HG02981 (cell line): ENCODE data around the gene TGM4.
"Not testable (repeated sequence)": the region's sequence is repeated elsewhere in the genome, so short reads cannot be mapped to it uniquely, and the experiment has no call there.

Experiments
- ATAC-seq: cut with Tn5 transposase; IDR thresholded peaks from one replicate; pipeline ENCODE4 v1.9.1; 2021; ENCODE audit warnings: mild to moderate bottlenecking, moderate library complexity; ENCODE audit not compliant: unreplicated experiment

TGM4 gene

GRCh38 chr3:44913868-44914468 is 39.6 kb downstream of the TGM4 start:
- ATAC-seq = no peak

DNA sequence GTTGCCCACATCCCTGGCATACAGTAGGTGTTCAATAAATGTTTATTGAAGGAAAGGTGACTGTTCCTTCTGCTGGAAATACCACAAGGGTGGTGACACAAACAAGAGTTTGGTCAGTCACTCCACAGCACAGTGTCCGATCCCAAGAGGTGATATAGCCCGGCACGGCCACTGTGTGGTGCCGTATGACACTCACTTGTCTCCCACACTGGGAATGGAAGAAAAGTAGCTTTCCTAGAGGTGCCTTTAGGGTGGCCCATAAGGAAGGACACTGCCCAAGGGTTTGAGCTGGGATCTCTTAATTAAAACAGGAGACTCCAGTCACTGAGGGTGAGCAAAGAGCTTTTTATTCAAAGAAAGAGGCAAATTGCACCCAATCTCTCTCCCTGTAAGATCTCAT is 40.5 kb downstream of the TGM4 start:
- no peak for ATAC-seq

- ATAC-seq = no peak
Observed at GRCh38 chr3:44915702-44916438, 41.5 kb downstream of the TGM4 start.

GRCh38 chr3:44918087-44918486 is 43.7 kb downstream of the TGM4 start:
- no peak for ATAC-seq

DNA sequence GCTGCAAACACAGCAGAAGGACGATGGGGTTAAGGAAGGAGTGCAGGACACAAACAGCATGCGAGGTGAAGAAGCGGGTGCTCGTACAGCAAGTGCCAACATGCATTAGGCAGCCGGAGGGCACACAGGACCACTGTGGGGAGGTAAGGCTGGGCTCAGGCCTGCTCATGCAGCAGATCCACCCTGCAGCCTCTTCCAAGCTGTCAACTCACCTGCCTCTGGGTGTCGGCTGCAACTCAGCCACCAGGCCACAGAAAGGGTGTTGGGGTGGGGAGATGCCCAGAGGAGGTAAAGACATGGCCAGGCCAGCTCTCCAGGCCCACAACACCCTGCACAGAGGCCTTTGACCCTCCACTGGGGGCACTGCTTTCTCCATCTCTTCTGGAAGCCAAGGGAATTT is 44.2 kb downstream of the TGM4 start:
- no peak for ATAC-seq

GRCh38 chr3:44920081-44920480 is 45.7 kb downstream of the TGM4 start:
- ATAC-seq = no peak

- no peak for ATAC-seq
Observed at GRCh38 chr3:44923632-44924456, 49.4 kb downstream of the TGM4 start.

- no peak for ATAC-seq
Observed at GRCh38 chr3:44924457-44925084, 50.2 kb downstream of the TGM4 start.

- ATAC-seq = no peak
Observed at GRCh38 chr3:44926172-44926571, 51.8 kb downstream of the TGM4 start.

- ATAC-seq = no peak
Observed at GRCh38 chr3:44926921-44927320, 52.5 kb downstream of the TGM4 start.

DNA sequence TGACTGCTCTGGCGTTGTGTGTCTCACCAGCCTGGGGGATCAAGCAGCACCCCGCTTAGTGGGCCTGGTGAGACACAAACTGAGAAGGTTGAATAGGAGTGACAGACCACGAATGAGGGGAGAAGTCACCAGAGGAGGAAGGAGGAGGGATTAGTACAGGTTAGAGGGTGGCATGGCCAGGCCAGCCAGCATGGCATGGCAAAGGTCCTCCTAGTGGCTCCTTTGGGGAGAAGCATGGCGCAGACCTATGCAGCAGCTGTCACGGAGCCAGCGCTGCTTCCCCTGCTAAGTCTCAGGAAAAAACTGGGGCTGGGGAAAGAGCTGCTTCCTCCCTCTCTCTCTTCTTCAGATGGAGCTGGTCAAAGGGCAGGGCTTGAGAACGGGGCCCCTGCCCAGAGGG is 53.0 kb downstream of the TGM4 start:
- ATAC-seq = no peak

GRCh38 chr3:44929782-44930181 is 55.4 kb downstream of the TGM4 start:
- ATAC-seq = no peak

DNA sequence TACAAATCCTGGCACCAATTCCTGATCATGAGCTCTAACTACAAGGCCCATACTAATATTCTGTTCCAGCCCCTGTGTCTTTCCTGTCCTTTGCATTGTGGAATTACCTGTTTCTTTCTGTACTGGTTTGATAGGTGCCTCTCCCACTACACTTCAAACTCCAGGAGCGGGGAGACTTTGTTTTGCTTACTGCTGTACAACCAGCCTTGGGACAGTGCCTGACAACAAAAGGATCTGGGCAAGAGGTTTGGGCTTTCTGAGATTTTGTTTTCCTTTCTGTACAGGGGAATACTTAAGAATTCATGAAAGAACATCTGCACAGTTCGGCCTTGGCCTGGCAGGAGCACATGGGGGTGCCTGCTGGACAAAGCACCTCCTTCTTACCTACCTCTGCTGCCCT is 56.5 kb downstream of the TGM4 start:
- no peak for ATAC-seq

DNA sequence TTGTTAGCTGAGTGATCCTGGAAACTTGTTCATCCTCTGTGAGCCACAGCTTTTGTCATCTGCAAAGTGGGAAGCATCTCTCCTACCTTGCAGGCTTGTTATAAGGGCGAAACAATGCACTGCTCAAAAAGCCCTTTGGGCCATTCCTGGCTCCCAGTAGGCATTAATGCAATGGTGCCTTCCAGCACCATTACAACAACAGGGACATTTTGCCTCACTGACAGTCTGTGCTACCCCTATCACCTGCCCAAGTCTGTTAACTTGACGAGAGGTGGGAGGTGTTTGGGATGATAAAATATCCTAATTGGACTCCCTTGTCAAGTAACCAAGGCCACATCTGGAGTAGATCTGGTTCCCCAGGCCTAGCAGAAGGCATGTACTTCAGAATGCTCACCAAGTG is 57.4 kb downstream of the TGM4 start:
- ATAC-seq = no peak

DNA sequence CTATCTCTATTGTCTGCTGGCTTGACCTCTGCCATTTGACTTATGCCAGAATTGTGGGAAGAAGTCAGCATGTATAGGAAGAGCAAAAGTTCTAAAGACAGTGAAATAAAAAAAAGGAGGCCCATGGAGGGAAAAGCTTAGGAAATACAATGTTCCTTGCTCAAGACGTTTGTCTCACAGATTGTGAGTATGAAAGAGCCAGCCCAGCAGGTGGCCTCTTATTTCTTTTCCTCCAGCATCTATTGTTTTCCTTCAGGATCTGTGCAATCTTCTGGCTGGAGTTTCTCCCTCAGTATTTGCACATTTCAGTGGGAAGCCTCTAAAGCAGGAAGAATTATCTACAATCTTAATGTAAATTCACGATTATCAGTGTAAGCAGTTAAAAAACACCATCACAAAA is 57.9 kb downstream of the TGM4 start:
- no peak for ATAC-seq

- ATAC-seq = no peak
Observed at GRCh38 chr3:44932986-44933944, 58.9 kb downstream of the TGM4 start.

DNA sequence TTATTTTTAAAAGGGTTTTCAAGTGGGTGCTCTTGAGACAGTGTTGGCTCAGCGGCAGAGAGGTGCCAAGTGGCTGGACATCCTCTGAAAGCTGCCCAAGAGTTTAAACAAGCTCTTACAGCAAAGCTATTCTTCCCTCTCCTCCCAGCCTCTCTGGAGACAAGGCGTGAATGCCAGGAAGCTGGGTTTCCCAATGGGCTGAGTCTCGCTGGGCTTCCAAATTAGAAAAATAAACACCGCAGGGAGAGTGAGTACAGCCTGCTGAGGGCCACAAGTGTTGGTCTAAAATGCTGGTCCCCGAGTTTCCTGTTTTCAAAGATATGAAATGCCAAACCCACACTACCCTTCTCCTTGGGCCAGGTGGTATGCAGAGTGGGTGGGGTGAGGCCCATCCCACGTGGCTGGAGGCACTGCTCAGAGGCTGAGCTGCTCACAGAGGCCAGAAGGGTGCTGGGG is 65.2 kb downstream of the TGM4 start:
- no peak for ATAC-seq

DNA sequence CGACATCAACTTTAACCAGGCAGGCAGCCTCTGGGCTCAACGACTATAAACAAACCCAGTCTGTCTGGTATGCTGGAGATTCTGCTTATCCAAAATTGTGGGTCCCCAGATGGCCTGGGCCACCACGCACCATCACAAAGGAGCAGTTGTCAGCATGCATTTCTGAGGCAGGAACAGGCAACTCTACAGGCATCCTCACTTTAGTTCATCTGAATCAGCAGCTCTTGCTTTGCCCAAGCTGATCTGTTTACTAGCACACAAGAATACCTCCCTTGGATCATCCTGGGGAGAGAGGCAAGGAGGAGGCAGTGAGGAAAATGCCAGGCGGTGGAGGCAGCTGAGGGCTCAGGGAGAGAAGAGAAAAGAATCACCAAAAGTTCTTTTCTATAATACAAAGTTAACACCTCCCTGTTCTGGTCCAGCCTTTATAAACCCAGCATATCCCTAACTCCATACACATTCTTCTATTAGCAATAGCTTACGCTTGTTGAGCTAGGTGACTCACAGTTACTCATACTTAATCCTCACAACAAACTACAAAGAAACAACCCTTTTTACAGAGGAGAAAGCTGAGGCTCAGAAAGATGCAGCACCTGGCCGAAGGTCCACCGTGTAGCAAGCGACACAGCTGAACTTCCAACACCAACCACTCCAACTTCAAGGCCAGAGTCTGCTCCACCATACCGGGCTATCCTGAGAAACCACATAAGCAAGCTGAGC is 68.0 kb downstream of the TGM4 start:
- ATAC-seq = no peak

DNA sequence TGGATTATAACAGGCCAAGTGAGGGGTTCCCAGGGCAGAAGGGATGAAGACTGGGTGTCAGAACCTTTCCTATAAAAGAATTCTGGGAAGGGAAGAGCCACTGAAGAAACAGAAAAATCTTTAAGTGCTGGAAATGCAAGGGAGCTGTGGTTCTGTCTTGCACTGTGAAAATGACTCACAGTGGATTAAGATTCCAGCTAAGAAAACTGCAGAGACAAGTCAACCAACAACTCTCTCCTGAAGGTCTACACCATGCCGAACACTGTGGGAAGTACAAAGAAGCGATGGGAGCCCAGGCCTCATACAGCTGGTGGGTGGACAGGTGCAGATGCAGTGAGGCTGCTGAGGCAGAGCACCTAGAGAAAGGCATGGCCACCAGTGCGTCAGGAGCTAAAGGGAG is 73.8 kb downstream of the TGM4 start:
- no peak for ATAC-seq

- ATAC-seq = not testable (repeated sequence)
Observed at GRCh38 chr3:44949770-44950169, 75.4 kb downstream of the TGM4 start.
